Keratinocyte (primary cell): ENCODE results near the gene C19orf38. TPM values are rescaled to one million over a fixed set of nuclear protein-coding genes. Genes with fewer than 3 reads are reported as not detected.

Experiments
- DNase-seq: peaks from one replicate; pipeline ENCODE4 v3.0.0-alpha.2; 2011; ENCODE audit warnings: low read depth, missing footprints, low spot score
- FAIRE-seq: peaks from 2 replicates; lab custom pipeline; 2011; peaks lifted over from hg19 to GRCh38; lab: Jason Lieb, UNC
- H2AFZ ChIP-seq: 2 replicates; pipeline ENCODE4 v1.6.0; 2012; ENCODE audit warnings: low read length, control low read depth, inconsistent platforms; ENCODE audit not compliant: control insufficient read depth
- H3K27ac ChIP-seq: 2 replicates; pipeline ENCODE4 v1.5.1; 2011; ENCODE audit warnings: low read length; ENCODE audit not compliant: control insufficient read depth, insufficient read depth
- H3K27me3 ChIP-seq: 3 replicates; pipeline ENCODE4 v1.6.0; 2011; ENCODE audit warnings: low read length; ENCODE audit not compliant: control insufficient read depth, insufficient read depth; ENCODE audit errors: extremely low read depth
- H3K36me3 ChIP-seq, 2 experiments: 2 replicates in 1 of 2; 3 replicates in 1 of 2; pipeline ENCODE4 v1.5.1; 2011; ENCODE audit warnings: low read length in 2 of 2, mild to moderate bottlenecking in 1 of 2; ENCODE audit not compliant: control insufficient read depth in 2 of 2, insufficient read depth in 2 of 2; ENCODE audit errors: extremely low read depth in 1 of 2
- H3K4me1 ChIP-seq: 3 replicates; pipeline ENCODE4 v1.5.1; 2011; ENCODE audit warnings: low read length; ENCODE audit not compliant: control insufficient read depth, insufficient read depth; ENCODE audit errors: extremely low read depth
- H3K4me2 ChIP-seq: 3 replicates; pipeline ENCODE4 v1.6.0; 2011; ENCODE audit warnings: low read depth, low read length; ENCODE audit not compliant: control insufficient read depth, insufficient read depth; ENCODE audit errors: extremely low read depth
- H3K4me3 ChIP-seq, 3 experiments: fragments of 200-600 bp in 1 of 3; sonication (generic) in 1 of 3; 2 replicates in 2 of 3; 3 replicates in 1 of 3; pipeline ENCODE4 v1.5.1; 2011 to 2016; ENCODE audit warnings: low read length in 3 of 3, mild to moderate bottlenecking in 3 of 3, control low read depth in 2 of 3, inconsistent platforms in 1 of 3, low read depth in 1 of 3, mixed read lengths in 1 of 3, mixed run types in 1 of 3, moderate library complexity in 1 of 3; ENCODE audit not compliant: control insufficient read depth in 2 of 3, insufficient read depth in 2 of 3; ENCODE audit errors: extremely low read depth in 1 of 3
- H3K79me2 ChIP-seq: 2 replicates; pipeline ENCODE4 v1.6.0; 2012; ENCODE audit warnings: low read length; ENCODE audit not compliant: control insufficient read depth, insufficient read depth
- H3K9ac ChIP-seq: 3 replicates; pipeline ENCODE4 v1.6.0; 2011; ENCODE audit warnings: low read length; ENCODE audit not compliant: control insufficient read depth, insufficient read depth; ENCODE audit errors: extremely low read depth
- H3K9me1 ChIP-seq: 3 replicates; pipeline ENCODE4 v1.6.0; 2011; ENCODE audit warnings: low read length; ENCODE audit not compliant: control insufficient read depth, insufficient read depth; ENCODE audit errors: extremely low read depth
- H3K9me3 ChIP-seq: 2 replicates; pipeline ENCODE4 v1.5.1; 2012; ENCODE audit warnings: low read depth, low read length; ENCODE audit not compliant: control insufficient read depth
- H4K20me1 ChIP-seq: 3 replicates; pipeline ENCODE4 v1.6.0; 2011; ENCODE audit warnings: low read length; ENCODE audit not compliant: control insufficient read depth, insufficient read depth; ENCODE audit errors: extremely low read depth
- EZH2 ChIP-seq: IDR thresholded peaks from one replicate; pipeline ENCODE4 v1.6.1; 2012; ENCODE audit warnings: inconsistent platforms, mild to moderate bottlenecking, low read length, moderate library complexity
- dilution Hi-C: fragments of 300-500 bp; cut with MboI; formaldehyde crosslinking; loops from one replicate; pipeline ENCODE4 v1.7.0; 2020; ENCODE audit warnings: low sequenced_read_pairs; ENCODE audit not compliant: extremely low pct_ligation_motif_present
- polyA plus RNA-seq, 5 experiments: library from polyadenylated mRNA; depleted of rRNA in 3 of 5; stranded (reverse) in 3 of 5; stranded (forward) in 1 of 5; unstranded in 1 of 5; fragments of >200 nt; gene quantifications; 1 replicate in 1 of 5; 2 replicates in 3 of 5; 3 replicates in 1 of 5; pipeline versions ENCODE4 v1.2.1 to v1.2.3, GENCODE V29; 2011 to 2012; ENCODE audit warnings: missing spikeins in 2 of 5, low read depth in 1 of 5, low replicate concordance in 1 of 5
- small RNA-seq, 3 experiments: library from RNA; depleted of rRNA; stranded (forward); fragments of <200 nt; gene quantifications; one replicate each; pipeline ENCODE3, GENCODE V24; 2012; ENCODE audit warnings: low read depth in 3 of 3, low replicate concordance in 1 of 3; ENCODE audit not compliant: insufficient read length in 3 of 3
- TF ChIP-seq, protein P1 (sequence below), 3 experiments: IDR thresholded peaks in 1 of 3; conservative IDR thresholded peaks in 1 of 3; optimal IDR thresholded peaks in 1 of 3; 2 replicates in 2 of 3; 3 replicates in 1 of 3; pipeline versions ENCODE3 to v1.5.1; 2011; ENCODE audit warnings: low read length in 3 of 3, mild to moderate bottlenecking in 3 of 3, moderate library complexity in 2 of 3, control low read depth in 1 of 3, inconsistent platforms in 1 of 3; ENCODE audit not compliant: insufficient read depth in 2 of 3; ENCODE audit errors: extremely low read depth in 1 of 3

The C19orf38 gene
- polyA plus RNA-seq, 1 donor (not counting 4 experiments of a cell fraction or from before 2014, with no cell fraction given) = 0.14 TPM

DNA sequence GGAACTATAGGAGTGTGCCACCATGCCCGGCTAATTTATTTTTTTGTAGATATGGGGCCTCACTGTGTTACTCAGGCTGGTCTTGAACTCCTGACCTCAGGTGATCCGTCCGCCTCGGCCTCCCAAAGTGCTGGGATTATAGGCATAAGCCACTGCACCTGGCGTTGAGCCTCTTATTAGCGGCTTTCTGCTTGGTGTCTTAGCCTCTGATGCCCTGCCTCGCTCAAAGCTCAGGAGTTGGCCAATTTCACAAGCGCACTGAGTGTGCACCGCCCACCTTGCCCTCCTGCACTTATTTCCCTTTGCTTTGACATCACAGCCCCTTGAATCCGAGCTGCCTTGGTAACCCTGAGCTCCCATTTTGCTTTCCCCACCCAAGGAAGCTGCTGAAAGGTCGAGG is 70.1 kb downstream of the C19orf38 start:
- H3K4me1 ChIP-seq = peaks cover 4% of the 10 kb centered on the region
- H3K27me3 ChIP-seq = no peaks in the 10 kb centered on the region
- no peak overlapping the region for H2AFZ ChIP-seq
- H3K79me2 ChIP-seq = no peaks in the 10 kb centered on the region
- dilution Hi-C loops = no loop called here
- DNase-seq = no peak
- no peak overlapping the region for H3K9ac ChIP-seq
- no peak overlapping the region for H3K4me2 ChIP-seq
- TF ChIP-seq, protein P1, sequence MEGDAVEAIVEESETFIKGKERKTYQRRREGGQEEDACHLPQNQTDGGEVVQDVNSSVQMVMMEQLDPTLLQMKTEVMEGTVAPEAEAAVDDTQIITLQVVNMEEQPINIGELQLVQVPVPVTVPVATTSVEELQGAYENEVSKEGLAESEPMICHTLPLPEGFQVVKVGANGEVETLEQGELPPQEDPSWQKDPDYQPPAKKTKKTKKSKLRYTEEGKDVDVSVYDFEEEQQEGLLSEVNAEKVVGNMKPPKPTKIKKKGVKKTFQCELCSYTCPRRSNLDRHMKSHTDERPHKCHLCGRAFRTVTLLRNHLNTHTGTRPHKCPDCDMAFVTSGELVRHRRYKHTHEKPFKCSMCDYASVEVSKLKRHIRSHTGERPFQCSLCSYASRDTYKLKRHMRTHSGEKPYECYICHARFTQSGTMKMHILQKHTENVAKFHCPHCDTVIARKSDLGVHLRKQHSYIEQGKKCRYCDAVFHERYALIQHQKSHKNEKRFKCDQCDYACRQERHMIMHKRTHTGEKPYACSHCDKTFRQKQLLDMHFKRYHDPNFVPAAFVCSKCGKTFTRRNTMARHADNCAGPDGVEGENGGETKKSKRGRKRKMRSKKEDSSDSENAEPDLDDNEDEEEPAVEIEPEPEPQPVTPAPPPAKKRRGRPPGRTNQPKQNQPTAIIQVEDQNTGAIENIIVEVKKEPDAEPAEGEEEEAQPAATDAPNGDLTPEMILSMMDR (optimal IDR thresholded peaks at IDR 0.05 in 1 of 3, IDR thresholded peaks at IDR 0.05 in 1 of 3, conservative IDR thresholded peaks at IDR 0.05 in 1 of 3; ENCODE audit: extremely low read depth in 1 of 3, insufficient read depth in 2 of 3, low read length in 3 of 3) = no peak
- no peak for TF ChIP-seq EZH2
- no peak overlapping the region for H3K27ac ChIP-seq
- H3K4me3 ChIP-seq = no peak overlapping the region
- no peaks in the 10 kb centered on the region for H3K9me3 ChIP-seq
- no peaks in the 10 kb centered on the region for H3K9me1 ChIP-seq
- no peak for FAIRE-seq
- no peaks in the 10 kb centered on the region for H4K20me1 ChIP-seq
- H3K36me3 ChIP-seq = peaks cover 25 to 29% of the 10 kb centered on the region in 2 experiments

Small RNA genes lying within 50 kb of the gene (small RNA-seq; reads per million reads assigned to genes)
- gene MIR199A1 (0 reads per million in 3 experiments), gene MIR6793 (0 reads per million in 3 experiments)

Other genes with a start within 250 kb of the C19orf38 start
- 78.7 to 148 TPM (median 94.7 TPM) in 3 replicates for gene SLC44A2, start 222.9 kb upstream of the C19orf38 start, polyA plus RNA-seq
- gene ILF3, start 194.1 kb upstream of the C19orf38 start, polyA plus RNA-seq = 81.0 to 173 TPM (median 162 TPM) in 3 replicates
- gene QTRT1, start 147.0 kb upstream of the C19orf38 start, polyA plus RNA-seq = 25.9 to 34.6 TPM (median 31.3 TPM) in 3 replicates
- 60.1 to 71.4 TPM (median 63.5 TPM) in 3 replicates for gene DNM2, start 130.3 kb upstream of the C19orf38 start, polyA plus RNA-seq
- gene TMED1, start 12.2 kb upstream of the C19orf38 start, polyA plus RNA-seq = 18.2 to 24.8 TPM (median 19.2 TPM) in 3 replicates
- gene CARM1, start 23.1 kb downstream of the C19orf38 start, polyA plus RNA-seq = 22.8 to 50.8 TPM (median 23.7 TPM) in 3 replicates
- 26.9 to 59.6 TPM (median 40.2 TPM) in 3 replicates for gene YIPF2, start 80.2 kb downstream of the C19orf38 start, polyA plus RNA-seq
- 6.1 to 10.3 TPM (median 8.4 TPM) in 3 replicates for gene TIMM29, start 80.4 kb downstream of the C19orf38 start, polyA plus RNA-seq
- 30.8 to 61.8 TPM (median 33.1 TPM) in 3 replicates for gene SMARCA4, start 112.6 kb downstream of the C19orf38 start, polyA plus RNA-seq
- 182 to 325 TPM (median 241 TPM) in 3 replicates for gene LDLR, start 241.0 kb downstream of the C19orf38 start, polyA plus RNA-seq